HEK293 (cell line): ENCODE data around the gene ZXDC.
A peak's percentile ranks its signal among the peaks of the same experiment; 100 is the strongest.

Experiments
- CTCF ChIA-PET: fragments of 350-600 bp; formaldehyde crosslinking; extraction: SDS; loops from one replicate; lab custom pipeline; 2021; ENCODE audit warnings: antibody characterized with exemption; lab: Yijun Ruan, JAX
- POLR2A ChIA-PET: fragments of 300-600 bp; formaldehyde crosslinking; extraction: SDS; loops from one replicate; lab custom pipeline; 2020; ENCODE audit warnings: antibody characterized with exemption, inconsistent platforms; lab: Yijun Ruan, JAX
- H3K27ac ChIP-seq: fragments of 200-500 bp; sonication (Bioruptor generic); 2 replicates; pipeline ENCODE4 v1.5.1; 2014; ENCODE audit warnings: low read depth, low read length, control low read depth, inconsistent platforms; ENCODE audit errors: extremely low read depth
- H3K36me3 ChIP-seq, 2 experiments: fragments of 200-500 bp in 1 of 2; sonication (Bioruptor generic) in 1 of 2; 1 replicate in 1 of 2; 2 replicates in 1 of 2; pipeline ENCODE4 v1.5.1; 2014 to 2017; ENCODE audit warnings: inconsistent platforms in 2 of 2, low read length in 2 of 2; ENCODE audit not compliant: control insufficient read depth in 2 of 2, insufficient read depth in 1 of 2
- H3K4me1 ChIP-seq: fragments of 200-500 bp; sonication (Bioruptor generic); 2 replicates; pipeline ENCODE4 v1.5.1; 2014; ENCODE audit warnings: mild to moderate bottlenecking, low read length, inconsistent platforms; ENCODE audit not compliant: control insufficient read depth, insufficient read depth
- H3K4me3 ChIP-seq: 2 replicates; pipeline ENCODE4 v1.5.1; 2011; ENCODE audit warnings: low read depth, mild to moderate bottlenecking, control low read depth, low read length, moderate library complexity
- H3K9me3 ChIP-seq: fragments of 200-500 bp; sonication (Bioruptor generic); 2 replicates; pipeline ENCODE4 v1.5.1; 2014; ENCODE audit warnings: low read depth, low read length, inconsistent platforms; ENCODE audit not compliant: control insufficient read depth, insufficient read depth
- BCL11A ChIP-seq: fragments of 450-650 bp; formaldehyde crosslinking; IDR thresholded peaks from 2 replicates; pipeline ENCODE4 v1.5.1; 2016; ENCODE audit warnings: low read depth, missing biosample characterization, missing genetic modification characterization
- EGR2 ChIP-seq: fragments of 450-650 bp; formaldehyde crosslinking; IDR thresholded peaks from 2 replicates; pipeline ENCODE4 v1.5.1; 2016; ENCODE audit warnings: low read depth, missing biosample characterization, missing genetic modification characterization
- GFI1B ChIP-seq: fragments of 450-650 bp; formaldehyde crosslinking; IDR thresholded peaks from 2 replicates; pipeline ENCODE4 v1.5.1; 2016; ENCODE audit warnings: missing biosample characterization, missing genetic modification characterization
- TCF7L2 ChIP-seq: IDR thresholded peaks from 2 replicates; pipeline ENCODE4 v1.6.1; 2011; ENCODE audit warnings: low read depth, mild to moderate bottlenecking, inconsistent platforms, low read length, moderate library complexity, borderline replicate concordance
- WT1 ChIP-seq: fragments of 450-650 bp; formaldehyde crosslinking; IDR thresholded peaks from 2 replicates; pipeline ENCODE4 v1.5.1; 2016; ENCODE audit warnings: missing biosample characterization, missing genetic modification characterization
- ZFHX2 ChIP-seq: fragments of 450-650 bp; formaldehyde crosslinking; conservative IDR thresholded peaks from 2 replicates; pipeline ENCODE4 v1.5.1; 2016; ENCODE audit warnings: missing biosample characterization, missing genetic modification characterization
- ZNF112 ChIP-seq: fragments of 450-650 bp; formaldehyde crosslinking; IDR thresholded peaks from 2 replicates; pipeline ENCODE4 v1.5.0; 2017; ENCODE audit warnings: missing biosample characterization, missing genetic modification characterization
- ZNF146 ChIP-seq: fragments of 450-650 bp; formaldehyde crosslinking; IDR thresholded peaks from 2 replicates; pipeline ENCODE4 v1.5.1; 2016; ENCODE audit warnings: missing biosample characterization, missing genetic modification characterization
- ZNF175 ChIP-seq: fragments of 450-650 bp; formaldehyde crosslinking; IDR thresholded peaks from 2 replicates; pipeline ENCODE4 v1.5.1; 2016; ENCODE audit warnings: missing biosample characterization, missing genetic modification characterization
- ZNF223 ChIP-seq: fragments of 450-650 bp; formaldehyde crosslinking; IDR thresholded peaks from 2 replicates; pipeline ENCODE4 v1.5.1; 2016; ENCODE audit warnings: missing biosample characterization, missing genetic modification characterization
- ZNF416 ChIP-seq: fragments of 450-650 bp; formaldehyde crosslinking; IDR thresholded peaks from 2 replicates; pipeline ENCODE4 v1.5.1; 2016; ENCODE audit warnings: missing biosample characterization, missing genetic modification characterization
- ZNF501 ChIP-seq: fragments of 450-650 bp; formaldehyde crosslinking; IDR thresholded peaks from 2 replicates; pipeline ENCODE4 v1.5.1; 2016; ENCODE audit warnings: missing biosample characterization, missing genetic modification characterization
- ZNF658 ChIP-seq: fragments of 450-650 bp; formaldehyde crosslinking; IDR thresholded peaks from 2 replicates; pipeline ENCODE4; 2016; ENCODE audit warnings: missing biosample characterization, missing genetic modification characterization
- ZNF701 ChIP-seq: fragments of 450-650 bp; formaldehyde crosslinking; IDR thresholded peaks from 2 replicates; pipeline ENCODE4 v1.5.1; 2016; ENCODE audit warnings: missing biosample characterization, missing genetic modification characterization
- ZNF791 ChIP-seq: fragments of 450-650 bp; formaldehyde crosslinking; IDR thresholded peaks from 2 replicates; pipeline ENCODE4 v1.5.1; 2016; ENCODE audit warnings: missing biosample characterization, missing genetic modification characterization
- ZNF792 ChIP-seq: fragments of 450-650 bp; formaldehyde crosslinking; IDR thresholded peaks from 2 replicates; pipeline ENCODE4 v1.5.1; 2016; ENCODE audit warnings: missing biosample characterization, missing genetic modification characterization
- TF ChIP-seq, protein P1 (sequence below): fragments of 450-650 bp; formaldehyde crosslinking; IDR thresholded peaks from 2 replicates; pipeline ENCODE4 v1.5.1; 2017; ENCODE audit warnings: missing biosample characterization, missing genetic modification characterization
- TF ChIP-seq, protein P2 (sequence below): fragments of 450-650 bp; formaldehyde crosslinking; IDR thresholded peaks from 2 replicates; pipeline ENCODE4 v1.5.1; 2016; ENCODE audit warnings: missing biosample characterization, missing genetic modification characterization
- TF ChIP-seq, protein P3 (sequence below): fragments of 450-650 bp; formaldehyde crosslinking; IDR thresholded peaks from 2 replicates; pipeline ENCODE4 v1.5.1; 2016; ENCODE audit warnings: missing biosample characterization, missing genetic modification characterization
- TF ChIP-seq, protein P4 (sequence below): fragments of 450-650 bp; IDR thresholded peaks from 2 replicates; pipeline ENCODE4 v1.5.1; 2018; ENCODE audit warnings: missing biosample characterization, mild to moderate bottlenecking, missing genetic modification characterization

The ZXDC gene

DNA sequence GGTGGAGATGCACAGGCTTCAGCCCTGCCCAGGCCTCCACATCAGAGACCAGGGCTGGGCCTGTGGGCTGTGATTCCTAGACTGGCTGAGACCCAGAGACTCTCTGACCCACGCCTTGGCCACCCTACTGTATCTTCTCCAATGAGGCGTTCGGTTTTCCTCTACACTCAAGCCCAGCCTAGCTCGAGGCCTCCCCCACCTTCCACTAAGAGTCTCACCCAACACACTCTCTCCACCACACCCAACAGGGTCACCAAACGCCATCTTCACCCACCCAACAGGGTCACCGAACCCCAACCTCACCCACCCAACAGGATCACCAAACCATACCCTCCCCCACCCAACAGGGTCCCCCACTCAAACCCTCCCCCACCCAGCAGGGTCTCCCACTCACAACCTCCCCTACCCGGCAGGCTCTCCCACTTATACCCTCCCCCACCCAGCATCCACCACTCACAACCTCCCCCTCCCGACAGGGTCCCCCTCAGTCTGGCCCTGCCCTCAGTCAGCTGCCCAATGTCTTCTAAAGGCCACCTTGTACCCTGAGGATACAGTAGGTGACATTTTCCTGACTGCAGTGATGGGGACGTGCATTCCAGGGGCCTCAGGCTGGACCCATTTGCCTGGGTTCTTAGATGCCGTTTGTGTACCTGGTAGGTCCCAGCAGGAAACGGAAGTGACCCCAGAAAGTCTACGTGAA, 60.6 kb downstream of the ZXDC start (continued):
- TF ChIP-seq, protein P1, sequence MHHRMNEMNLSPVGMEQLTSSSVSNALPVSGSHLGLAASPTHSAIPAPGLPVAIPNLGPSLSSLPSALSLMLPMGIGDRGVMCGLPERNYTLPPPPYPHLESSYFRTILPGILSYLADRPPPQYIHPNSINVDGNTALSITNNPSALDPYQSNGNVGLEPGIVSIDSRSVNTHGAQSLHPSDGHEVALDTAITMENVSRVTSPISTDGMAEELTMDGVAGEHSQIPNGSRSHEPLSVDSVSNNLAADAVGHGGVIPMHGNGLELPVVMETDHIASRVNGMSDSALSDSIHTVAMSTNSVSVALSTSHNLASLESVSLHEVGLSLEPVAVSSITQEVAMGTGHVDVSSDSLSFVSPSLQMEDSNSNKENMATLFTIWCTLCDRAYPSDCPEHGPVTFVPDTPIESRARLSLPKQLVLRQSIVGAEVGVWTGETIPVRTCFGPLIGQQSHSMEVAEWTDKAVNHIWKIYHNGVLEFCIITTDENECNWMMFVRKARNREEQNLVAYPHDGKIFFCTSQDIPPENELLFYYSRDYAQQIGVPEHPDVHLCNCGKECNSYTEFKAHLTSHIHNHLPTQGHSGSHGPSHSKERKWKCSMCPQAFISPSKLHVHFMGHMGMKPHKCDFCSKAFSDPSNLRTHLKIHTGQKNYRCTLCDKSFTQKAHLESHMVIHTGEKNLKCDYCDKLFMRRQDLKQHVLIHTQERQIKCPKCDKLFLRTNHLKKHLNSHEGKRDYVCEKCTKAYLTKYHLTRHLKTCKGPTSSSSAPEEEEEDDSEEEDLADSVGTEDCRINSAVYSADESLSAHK (tag by site-specific recombination), result no peak
- TF ChIP-seq ZNF791 (tag by site-specific recombination) (no peak), ZNF223 (tag by site-specific recombination) (no peak)
- TF ChIP-seq, protein P2, sequence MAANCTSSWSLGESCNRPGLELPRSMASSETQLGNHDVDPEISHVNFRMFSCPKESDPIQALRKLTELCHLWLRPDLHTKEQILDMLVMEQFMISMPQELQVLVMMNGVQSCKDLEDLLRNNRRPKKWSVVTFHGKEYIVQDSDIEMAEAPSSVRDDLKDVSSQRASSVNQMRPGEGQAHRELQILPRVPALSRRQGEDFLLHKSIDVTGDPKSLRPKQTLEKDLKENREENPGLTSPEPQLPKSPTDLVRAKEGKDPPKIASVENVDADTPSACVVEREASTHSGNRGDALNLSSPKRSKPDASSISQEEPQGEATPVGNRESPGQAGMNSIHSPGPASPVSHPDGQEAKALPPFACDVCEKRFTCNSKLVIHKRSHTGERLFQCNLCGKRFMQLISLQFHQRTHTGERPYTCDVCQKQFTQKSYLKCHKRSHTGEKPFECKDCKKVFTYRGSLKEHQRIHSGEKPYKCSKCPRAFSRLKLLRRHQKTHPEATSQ (tag by site-specific recombination), result no peak

DNA sequence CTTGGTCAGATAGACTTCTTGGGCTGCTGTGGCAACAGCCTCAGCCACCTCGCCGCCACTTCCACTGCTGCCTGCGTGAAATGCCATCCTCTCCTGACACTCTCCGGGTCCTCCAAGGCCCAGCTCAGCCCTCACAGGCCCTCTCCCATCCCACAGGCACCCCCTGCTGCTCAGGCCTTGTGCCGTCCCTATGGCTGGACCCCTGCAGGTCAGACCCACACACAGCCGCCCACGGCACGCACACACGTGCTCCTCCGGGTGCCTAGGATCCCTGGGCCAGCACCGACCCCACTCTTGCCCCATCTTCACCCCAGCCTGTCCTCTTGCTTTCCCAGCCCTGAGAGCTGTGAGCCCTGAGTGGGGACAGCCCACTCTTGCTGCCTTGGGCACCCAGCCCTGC, 61.3 kb downstream of the ZXDC start:
- no peaks in the 10 kb centered on the region for H3K4me1 ChIP-seq
- H3K36me3 ChIP-seq, result no peaks in the 10 kb centered on the region
- no peak overlapping the region for H3K4me3 ChIP-seq
- TF ChIP-seq ZNF416 (tag by site-specific recombination) (no peak), ZNF792 (no peak), BCL11A (tag by site-specific recombination) (no peak), ZFHX2 (peak; percentile 31; the same call in 1 of the 2 replicates), ZNF146 (tag by site-specific recombination) (no peak), ZNF658 (tag by site-specific recombination) (no peak), WT1 (tag by site-specific recombination) (no peak), TCF7L2 (no peak), ZNF112 (tag by site-specific recombination) (no peak), EGR2 (tag by site-specific recombination) (peak; percentile 33; the same call in 1 of the 2 replicates), ZNF501 (no peak), ZNF701 (tag by site-specific recombination) (no peak), ZNF175 (tag by site-specific recombination) (no peak), GFI1B (tag by site-specific recombination) (no peak)
- TF ChIP-seq, protein P3, sequence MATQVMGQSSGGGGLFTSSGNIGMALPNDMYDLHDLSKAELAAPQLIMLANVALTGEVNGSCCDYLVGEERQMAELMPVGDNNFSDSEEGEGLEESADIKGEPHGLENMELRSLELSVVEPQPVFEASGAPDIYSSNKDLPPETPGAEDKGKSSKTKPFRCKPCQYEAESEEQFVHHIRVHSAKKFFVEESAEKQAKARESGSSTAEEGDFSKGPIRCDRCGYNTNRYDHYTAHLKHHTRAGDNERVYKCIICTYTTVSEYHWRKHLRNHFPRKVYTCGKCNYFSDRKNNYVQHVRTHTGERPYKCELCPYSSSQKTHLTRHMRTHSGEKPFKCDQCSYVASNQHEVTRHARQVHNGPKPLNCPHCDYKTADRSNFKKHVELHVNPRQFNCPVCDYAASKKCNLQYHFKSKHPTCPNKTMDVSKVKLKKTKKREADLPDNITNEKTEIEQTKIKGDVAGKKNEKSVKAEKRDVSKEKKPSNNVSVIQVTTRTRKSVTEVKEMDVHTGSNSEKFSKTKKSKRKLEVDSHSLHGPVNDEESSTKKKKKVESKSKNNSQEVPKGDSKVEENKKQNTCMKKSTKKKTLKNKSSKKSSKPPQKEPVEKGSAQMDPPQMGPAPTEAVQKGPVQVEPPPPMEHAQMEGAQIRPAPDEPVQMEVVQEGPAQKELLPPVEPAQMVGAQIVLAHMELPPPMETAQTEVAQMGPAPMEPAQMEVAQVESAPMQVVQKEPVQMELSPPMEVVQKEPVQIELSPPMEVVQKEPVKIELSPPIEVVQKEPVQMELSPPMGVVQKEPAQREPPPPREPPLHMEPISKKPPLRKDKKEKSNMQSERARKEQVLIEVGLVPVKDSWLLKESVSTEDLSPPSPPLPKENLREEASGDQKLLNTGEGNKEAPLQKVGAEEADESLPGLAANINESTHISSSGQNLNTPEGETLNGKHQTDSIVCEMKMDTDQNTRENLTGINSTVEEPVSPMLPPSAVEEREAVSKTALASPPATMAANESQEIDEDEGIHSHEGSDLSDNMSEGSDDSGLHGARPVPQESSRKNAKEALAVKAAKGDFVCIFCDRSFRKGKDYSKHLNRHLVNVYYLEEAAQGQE (tag by site-specific recombination), result no peak
- TF ChIP-seq, protein P4, sequence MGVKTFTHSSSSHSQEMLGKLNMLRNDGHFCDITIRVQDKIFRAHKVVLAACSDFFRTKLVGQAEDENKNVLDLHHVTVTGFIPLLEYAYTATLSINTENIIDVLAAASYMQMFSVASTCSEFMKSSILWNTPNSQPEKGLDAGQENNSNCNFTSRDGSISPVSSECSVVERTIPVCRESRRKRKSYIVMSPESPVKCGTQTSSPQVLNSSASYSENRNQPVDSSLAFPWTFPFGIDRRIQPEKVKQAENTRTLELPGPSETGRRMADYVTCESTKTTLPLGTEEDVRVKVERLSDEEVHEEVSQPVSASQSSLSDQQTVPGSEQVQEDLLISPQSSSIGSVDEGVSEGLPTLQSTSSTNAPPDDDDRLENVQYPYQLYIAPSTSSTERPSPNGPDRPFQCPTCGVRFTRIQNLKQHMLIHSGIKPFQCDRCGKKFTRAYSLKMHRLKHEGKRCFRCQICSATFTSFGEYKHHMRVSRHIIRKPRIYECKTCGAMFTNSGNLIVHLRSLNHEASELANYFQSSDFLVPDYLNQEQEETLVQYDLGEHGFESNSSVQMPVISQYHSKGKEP (tag by site-specific recombination), result no peak
- ChIA-PET CTCF (no interaction called here), POLR2A (no interaction called here)
- no peak overlapping the region for H3K27ac ChIP-seq
- H3K9me3 ChIP-seq, result no peaks in the 10 kb centered on the region
